Right atrium auricular region (tissue), 2 donors: Measurements from ENCODE around the gene MB. TPM values are rescaled to one million over a fixed set of nuclear protein-coding genes. Genes with fewer than 3 reads are reported as not detected.

Source experiments
- DNase-seq: peaks from one replicate; pipeline ENCODE4 v3.0.0-alpha.2; 2019; ENCODE audit warnings: low spot score
- H3K27ac ChIP-seq, 2 donors: fragments of 200-600 bp; sonication (generic); 1 replicate in 1 of 2; 2 replicates in 1 of 2; pipeline ENCODE4 v1.5.1; 2016 to 2019
- H3K27me3 ChIP-seq, 2 donors: fragments of 200-600 bp; sonication (generic); one replicate each; pipeline versions ENCODE4 v1.5.1 to v1.6.0; 2017 to 2019
- H3K36me3 ChIP-seq: fragments of 200-600 bp; sonication (generic); one replicate; pipeline ENCODE4 v1.5.1; 2016
- H3K4me1 ChIP-seq, 2 donors: fragments of 200-600 bp; sonication (generic); one replicate each; pipeline versions ENCODE4 v1.5.1 to v1.6.0; 2017 to 2019
- H3K4me3 ChIP-seq, 2 donors: fragments of 200-600 bp; sonication (generic); 1 replicate in 1 of 2; 2 replicates in 1 of 2; pipeline ENCODE4 v1.5.1; 2017 to 2019; ENCODE audit warnings: mild to moderate bottlenecking in 1 of 2, moderate library complexity in 1 of 2
- H3K9me3 ChIP-seq, 2 donors: fragments of 200-600 bp; sonication (generic); one replicate each; pipeline ENCODE4 v1.5.1; 2019
- total RNA-seq, 2 donors: library from RNA; depleted of rRNA; stranded (reverse); fragments of >200 nt; gene quantifications; one replicate each; pipeline ENCODE4 v1.1.0, GENCODE V29; 2016
- TF ChIP-seq, protein P1 (sequence below), 2 donors: fragments of 200-600 bp; sonication (generic); IDR thresholded peaks; one replicate each; pipeline ENCODE4 v1.5.1; 2019; ENCODE audit warnings: antibody characterized with exemption in 2 of 2

The MB gene
- total RNA-seq, 2 donors from 2014 or later = 6,650 to 9,762 TPM

DNA sequence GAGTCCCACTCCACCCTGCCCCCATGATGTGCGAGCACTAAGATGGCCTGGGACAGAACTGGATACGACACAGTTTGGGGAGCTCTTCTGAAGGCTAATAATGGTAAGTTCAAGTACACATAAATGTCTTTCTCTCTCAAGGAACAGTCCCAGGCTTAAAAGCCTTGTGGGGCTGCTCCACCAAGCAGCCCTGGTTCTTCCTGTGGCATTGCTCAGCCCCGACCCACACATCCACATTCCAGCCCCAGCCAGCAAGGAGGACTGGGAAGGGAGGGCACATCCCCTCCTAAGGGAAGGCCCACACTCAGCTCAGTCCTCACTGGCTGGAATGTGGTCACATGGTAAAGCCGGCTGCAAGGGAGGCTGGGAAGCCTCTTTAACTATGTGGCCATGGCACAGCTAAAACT, 13.3 kb upstream of the MB start:
- no peak for DNase-seq

DNA sequence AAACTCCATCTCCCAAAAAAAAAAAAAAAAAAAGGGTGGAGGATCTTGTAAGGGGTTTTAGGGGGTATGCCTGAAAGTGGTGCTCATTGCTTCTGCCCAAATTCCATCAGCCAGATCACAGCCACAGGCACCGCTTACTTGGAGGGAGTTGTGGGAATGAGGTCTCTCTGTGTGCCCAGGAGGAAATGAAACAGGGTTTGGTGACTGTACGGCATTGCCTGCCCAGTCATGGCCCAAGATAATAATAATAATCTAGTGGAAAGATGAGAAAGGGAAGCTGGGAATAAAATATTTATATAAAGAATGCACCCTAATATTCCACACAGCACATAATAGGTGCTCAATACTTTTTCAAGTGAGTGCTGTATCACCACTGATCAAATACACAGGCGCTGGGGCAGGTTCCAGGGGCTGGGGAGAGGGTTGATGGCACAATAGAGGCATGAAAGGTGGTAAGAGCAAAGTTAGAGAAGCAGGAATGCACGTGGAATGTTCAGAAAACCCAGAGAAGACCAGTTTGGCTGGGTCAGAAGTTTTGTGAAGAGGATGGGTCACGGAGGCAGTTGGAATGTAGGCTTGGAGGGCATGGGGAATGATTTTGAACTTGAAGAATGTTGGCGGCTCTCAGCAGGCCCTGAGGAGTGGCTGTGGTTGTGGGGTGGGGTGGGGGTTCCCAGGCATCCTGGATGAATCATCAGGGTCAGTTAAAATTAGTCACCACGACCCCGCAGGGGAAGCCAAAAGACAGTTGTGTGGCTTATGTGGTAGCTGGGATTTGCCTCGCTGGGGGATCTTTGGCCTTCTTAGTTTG, 12.5 kb upstream of the MB start:
- DNase-seq = peak; percentile 91
- Histone ChIP-seq H3K27ac (peak overlapping the region; percentile 42 to 75), H3K9me3 (no peaks in the 10 kb centered on the region), H3K27me3 (no peaks in the 10 kb centered on the region), H3K36me3 (no peaks in the 10 kb centered on the region), H3K4me1 (peaks cover 0 to 20% of the 10 kb centered on the region in 2 donors), H3K4me3 (no peak overlapping the region)
- TF ChIP-seq, protein P1, sequence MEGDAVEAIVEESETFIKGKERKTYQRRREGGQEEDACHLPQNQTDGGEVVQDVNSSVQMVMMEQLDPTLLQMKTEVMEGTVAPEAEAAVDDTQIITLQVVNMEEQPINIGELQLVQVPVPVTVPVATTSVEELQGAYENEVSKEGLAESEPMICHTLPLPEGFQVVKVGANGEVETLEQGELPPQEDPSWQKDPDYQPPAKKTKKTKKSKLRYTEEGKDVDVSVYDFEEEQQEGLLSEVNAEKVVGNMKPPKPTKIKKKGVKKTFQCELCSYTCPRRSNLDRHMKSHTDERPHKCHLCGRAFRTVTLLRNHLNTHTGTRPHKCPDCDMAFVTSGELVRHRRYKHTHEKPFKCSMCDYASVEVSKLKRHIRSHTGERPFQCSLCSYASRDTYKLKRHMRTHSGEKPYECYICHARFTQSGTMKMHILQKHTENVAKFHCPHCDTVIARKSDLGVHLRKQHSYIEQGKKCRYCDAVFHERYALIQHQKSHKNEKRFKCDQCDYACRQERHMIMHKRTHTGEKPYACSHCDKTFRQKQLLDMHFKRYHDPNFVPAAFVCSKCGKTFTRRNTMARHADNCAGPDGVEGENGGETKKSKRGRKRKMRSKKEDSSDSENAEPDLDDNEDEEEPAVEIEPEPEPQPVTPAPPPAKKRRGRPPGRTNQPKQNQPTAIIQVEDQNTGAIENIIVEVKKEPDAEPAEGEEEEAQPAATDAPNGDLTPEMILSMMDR (IDR thresholded peaks at IDR 0.05) = no peak

More for the DNA sequence above, 13.3 kb upstream of the MB start:
- H3K27ac ChIP-seq = peak overlapping the region in 1 of 2 donors; percentile 75
- H3K4me1 ChIP-seq = peaks cover 0 to 20% of the 10 kb centered on the region in 2 donors
- H3K27me3 ChIP-seq = no peaks in the 10 kb centered on the region
- TF ChIP-seq, protein P1 (IDR thresholded peaks at IDR 0.05) = no peak
- H3K36me3 ChIP-seq = no peaks in the 10 kb centered on the region
- H3K9me3 ChIP-seq = no peaks in the 10 kb centered on the region
- H3K4me3 ChIP-seq = no peak overlapping the region

DNA sequence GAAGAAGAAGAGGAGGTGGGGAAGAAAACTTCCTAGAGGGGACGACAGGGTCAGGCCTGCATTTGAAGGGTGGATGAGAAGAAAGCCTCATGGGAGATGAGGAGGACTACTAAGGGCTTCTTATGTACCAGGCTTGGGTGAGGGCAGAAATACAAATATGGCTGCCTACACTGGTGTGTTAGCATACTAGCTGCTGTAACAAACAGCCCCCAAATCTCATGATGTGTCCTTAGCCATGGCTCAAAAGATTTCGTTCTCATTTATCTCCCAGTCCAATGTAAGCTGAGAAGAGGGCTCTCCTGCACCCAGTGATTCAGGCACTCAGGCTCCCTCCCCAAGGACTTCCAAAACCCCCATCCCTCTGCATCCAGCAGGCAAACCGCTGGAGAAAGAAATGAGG, 11.6 kb upstream of the MB start:
- Histone ChIP-seq H3K4me3 (no peak overlapping the region), H3K36me3 (no peaks in the 10 kb centered on the region), H3K4me1 (peaks cover 0 to 20% of the 10 kb centered on the region in 2 donors), H3K27me3 (no peaks in the 10 kb centered on the region), H3K9me3 (no peaks in the 10 kb centered on the region), H3K27ac (peak overlapping the region; percentile 2 to 75)
- no peak for DNase-seq
- TF ChIP-seq, protein P1 (IDR thresholded peaks at IDR 0.05) = no peak

DNA sequence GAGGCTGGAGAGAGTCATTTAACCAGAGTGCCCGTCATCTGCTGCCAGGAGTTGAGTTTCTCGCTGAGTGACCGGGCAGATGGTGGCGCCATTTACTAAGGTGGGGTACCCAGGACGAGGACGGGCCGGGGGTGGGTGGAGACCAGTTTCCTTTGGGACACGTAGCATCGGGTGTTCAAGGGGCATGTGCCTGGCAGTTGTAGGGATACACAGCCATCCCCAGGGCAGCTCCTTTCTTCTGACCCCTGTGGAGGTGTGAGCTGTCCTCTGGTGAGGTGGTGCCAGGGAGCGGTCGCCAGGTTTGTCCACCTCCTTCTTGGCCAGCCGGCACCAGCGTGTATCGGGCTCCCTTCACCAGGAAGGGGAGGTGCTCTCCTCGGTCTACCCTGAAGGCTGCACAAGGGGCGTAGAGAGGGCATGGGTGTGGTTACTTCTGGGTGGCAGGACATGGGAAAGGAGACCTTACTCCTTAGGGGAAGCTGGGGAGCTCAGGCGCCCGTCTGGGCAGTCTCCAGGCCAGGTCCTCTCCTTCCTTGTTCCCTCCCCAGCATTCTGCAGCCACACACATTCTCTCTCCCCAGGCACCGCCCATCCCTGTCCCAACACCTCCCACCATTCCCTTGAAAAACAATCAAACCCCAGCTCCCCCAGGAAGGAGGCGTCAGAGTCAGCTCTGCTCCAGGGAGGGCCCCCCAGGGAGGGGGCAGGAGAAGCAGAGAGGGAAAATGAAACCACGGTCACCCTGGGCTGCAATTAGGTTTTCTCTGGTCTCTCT, 10.3 kb upstream of the MB start:
- peaks cover 0 to 27% of the 10 kb centered on the region in 2 donors for H3K4me1 ChIP-seq

DNA sequence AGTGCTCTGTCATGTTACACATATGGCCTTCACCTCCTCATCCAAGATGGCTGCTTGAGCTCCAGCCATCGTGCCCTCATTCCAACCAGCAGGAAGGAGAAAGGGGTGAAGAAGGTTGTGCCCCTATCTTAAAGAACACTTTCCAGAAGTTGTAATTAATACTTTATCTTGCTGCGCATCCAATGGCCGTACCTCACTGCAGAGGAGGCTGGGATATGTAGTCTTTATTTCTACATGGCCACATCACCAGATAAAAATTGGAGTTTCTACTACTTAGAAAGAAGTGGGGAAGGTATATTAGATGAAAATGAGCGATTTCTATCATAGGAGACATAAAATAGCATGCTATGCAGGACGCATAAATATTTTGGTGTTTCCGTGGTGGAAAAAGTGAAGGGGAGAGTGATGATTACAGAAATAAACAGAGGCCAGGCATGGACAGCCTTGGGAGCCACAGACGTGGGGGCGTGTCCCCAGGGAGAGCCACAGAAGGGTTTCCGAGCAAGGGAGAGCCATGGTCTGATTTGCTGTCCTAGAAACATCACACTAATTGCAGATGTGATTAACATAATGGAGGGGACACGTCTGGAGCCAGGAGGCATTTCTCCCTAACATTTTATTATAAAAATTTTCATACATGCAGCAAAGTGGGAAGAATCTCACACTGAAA, 8.8 kb upstream of the MB start:
- Histone ChIP-seq H3K27ac (no peak overlapping the region), H3K36me3 (no peaks in the 10 kb centered on the region), H3K27me3 (no peaks in the 10 kb centered on the region), H3K4me1 (peaks cover 0 to 43% of the 10 kb centered on the region in 2 donors), H3K4me3 (no peak overlapping the region), H3K9me3 (no peaks in the 10 kb centered on the region)
- TF ChIP-seq, protein P1 (IDR thresholded peaks at IDR 0.05) = no peak
- no peak for DNase-seq

More for the DNA sequence above, 10.3 kb upstream of the MB start:
- peak; percentile 90 for DNase-seq
- peak overlapping the region; percentile 80 to 83 for H3K27ac ChIP-seq
- TF ChIP-seq, protein P1 (IDR thresholded peaks at IDR 0.05) = peak; percentile 52 to 80
- H3K4me3 ChIP-seq = peak overlapping the region; percentile 47 to 62
- no peaks in the 10 kb centered on the region for H3K9me3 ChIP-seq
- no peaks in the 10 kb centered on the region for H3K27me3 ChIP-seq
- H3K36me3 ChIP-seq = no peaks in the 10 kb centered on the region
